Umbilical cord (tissue), 2 donors: Measurements from ENCODE around the gene GPR68. TPM values are rescaled to one million over a fixed set of nuclear protein-coding genes. Genes with fewer than 3 reads are reported as not detected.
"Not testable (repeated sequence)": the region's sequence is repeated elsewhere in the genome, so short reads cannot be mapped to it uniquely, and the experiment has no call there.

Source experiments
- DNase-seq: peaks from one replicate; pipeline ENCODE4 v3.0.0-alpha.2; 2015; ENCODE audit warnings: low spot score
- total RNA-seq: library from RNA; depleted of rRNA; stranded (reverse); fragments of >200 nt; gene quantifications from one replicate; pipeline ENCODE4 v1.2.3, GENCODE V29; 2014; ENCODE audit warnings: low replicate concordance; ENCODE audit not compliant: insufficient read depth

Gene GPR68
- total RNA-seq, 1 donor from 2014 or later, result not detected

DNA sequence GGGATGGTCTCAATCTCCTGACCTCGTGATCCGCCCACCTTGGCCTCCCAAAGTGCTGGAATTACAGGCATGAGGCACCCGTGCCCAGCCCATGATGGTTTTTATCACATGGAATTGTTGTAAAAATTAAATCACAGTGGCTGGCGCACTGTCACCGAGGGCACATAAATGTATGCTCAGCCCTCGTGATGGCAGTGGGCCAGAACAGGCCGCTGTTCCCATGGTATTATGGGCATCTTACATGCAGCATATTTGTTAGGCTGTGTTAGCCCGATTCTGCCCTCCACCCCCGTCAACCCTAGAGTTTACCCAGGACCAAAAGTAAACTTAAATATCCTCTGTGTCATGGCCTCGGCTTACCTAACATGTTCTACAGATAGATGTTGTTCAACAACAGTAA, 48.6 kb downstream of the GPR68 start:
- DNase-seq, result no peak

DNA sequence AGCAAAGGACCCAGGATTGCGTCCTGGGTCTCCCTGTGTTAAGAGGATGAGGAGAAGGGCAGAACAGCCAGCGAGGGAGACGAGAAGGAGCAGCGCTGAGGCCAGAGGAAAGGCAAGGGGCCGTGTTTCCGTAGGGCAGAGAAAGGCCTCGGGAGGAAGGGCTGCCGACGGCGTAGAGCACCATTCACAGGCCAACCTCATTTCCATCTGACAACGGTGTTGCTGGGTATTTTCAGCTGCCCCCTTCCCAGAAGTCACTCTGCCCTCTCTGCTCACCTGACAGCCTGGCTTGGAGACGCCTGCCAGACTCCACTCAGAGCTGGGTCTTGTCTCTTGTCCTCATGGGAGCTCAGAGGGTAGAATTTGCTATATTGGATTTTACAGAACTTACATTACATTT, 51.4 kb downstream of the GPR68 start:
- DNase-seq, result no peak

DNA sequence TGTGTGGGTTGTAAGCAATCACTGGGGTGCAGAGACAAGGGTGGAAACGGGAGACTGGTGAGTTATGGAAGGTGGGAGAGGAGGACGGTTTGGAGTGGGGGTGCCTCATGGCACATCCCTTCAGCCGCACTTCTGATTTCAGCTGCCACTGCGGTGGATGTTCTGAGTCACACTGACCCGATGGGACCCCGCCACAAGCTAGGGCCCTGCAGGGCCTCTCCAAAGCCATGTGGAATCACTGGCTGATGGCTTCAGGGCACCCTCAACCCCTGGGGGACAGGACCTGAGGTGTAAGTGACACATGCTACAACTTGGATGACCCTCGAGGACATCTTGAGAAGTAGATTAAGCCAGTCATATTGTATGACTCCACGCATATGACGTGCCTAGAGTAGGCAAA, 53.7 kb downstream of the GPR68 start:
- DNase-seq, result no peak

DNA sequence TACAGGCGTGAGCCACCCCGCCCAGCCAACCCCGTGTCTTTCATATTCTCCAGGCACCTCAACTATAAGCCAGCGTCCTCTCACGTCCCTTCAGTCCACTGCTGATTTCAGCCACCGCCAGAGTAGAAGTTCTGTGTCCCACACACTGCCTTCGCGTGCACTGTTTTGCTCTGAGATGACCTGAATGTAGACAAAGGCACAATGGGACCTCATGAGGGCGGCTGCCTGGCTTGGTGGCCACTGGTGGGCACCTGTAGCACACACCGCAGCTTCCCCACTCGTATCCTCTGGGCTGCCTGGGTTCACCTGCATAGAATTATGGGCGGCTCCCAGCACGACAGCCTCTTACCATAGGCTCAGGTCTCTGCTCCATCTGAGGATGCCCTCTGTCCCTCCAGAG, 57.2 kb downstream of the GPR68 start:
- no peak for DNase-seq

DNA sequence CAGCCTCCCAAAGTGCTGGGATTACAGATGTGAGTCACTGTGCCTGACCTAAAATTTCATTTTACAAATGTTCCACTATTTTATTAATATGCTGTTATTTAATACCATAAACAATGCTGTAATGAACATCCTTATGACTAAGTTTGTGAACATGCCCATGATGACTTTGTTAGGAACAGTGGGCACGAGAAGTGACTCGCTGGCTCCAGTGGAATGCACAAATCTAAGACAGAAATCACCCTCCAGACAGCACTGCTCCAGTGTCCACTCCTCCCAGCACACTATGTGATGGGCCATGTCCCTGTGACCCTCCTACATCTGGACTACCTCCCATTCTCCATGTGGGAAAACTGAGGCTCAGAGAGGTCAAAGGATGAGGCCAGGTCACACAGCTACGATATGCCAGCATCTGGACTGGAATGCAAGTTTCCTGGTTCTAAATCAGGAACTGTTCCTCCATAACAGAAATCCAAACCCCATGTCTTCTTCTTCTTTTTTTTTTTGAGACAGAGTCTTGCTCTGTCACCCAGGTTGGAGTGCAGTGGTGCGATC, 57.9 kb downstream of the GPR68 start:
- no peak for DNase-seq

DNA sequence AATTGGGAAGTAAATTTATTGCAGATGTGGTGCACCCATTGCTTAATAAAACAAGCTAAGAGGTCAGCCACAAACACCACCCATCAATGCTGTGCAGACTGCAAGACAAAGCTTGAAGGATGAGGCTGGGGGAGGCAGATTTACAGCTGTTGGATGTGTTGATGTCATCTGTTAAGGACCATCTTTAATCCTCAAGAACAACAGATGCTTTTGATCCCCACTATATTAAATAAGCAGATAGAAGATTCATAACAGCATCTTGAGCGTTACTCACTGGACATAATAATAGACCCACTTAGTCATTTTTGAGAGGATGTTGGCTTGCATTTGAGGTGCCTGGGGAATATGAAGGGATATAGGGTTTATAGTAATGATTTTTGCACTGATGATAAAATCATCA, 58.8 kb downstream of the GPR68 start:
- no peak for DNase-seq

DNA sequence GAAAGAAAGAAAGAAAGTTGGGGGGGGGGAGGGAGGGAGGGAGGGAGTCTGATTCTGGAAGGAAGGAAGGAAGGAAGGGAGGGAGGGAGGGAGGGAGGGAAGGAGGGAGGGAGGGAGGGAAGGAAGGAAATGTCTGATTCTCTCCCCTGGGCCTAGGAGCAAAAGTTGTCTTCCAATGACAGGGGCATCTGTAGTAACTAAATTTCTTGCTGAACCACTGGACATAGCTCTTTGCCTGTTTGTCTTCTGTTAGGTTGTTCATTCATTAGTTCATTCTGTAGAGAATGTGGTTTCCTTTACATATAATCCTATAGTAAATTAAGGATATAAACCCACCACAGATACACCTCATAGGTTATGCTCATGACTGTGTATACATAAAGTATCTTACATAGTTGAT, 59.9 kb downstream of the GPR68 start:
- DNase-seq, result no peak

DNA sequence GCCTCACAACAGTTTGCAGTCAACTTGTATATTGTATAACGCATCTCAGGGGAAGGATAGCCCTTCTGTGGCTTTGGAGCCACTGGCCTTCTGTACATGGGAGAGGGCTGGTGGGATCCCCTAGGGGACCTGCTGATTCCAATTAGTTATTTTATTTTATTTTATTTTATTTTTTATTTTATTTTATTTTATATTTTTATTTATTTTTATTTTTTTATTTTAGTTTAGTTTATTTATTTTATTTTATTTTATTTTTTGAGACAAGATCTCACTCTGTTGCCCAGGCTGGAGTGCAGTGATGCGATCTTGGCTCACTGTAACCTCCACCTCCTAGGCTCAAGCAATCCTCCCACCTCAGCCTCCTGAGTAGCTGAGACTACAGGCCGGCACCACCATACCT, 61.8 kb downstream of the GPR68 start:
- DNase-seq, result not testable (repeated sequence)

Other genes with a start within 250 kb of the GPR68 start
- gene RPS6KA5, start 184.1 kb downstream of the GPR68 start, total RNA-seq, result 4.1 TPM
- 12.8 TPM for gene DGLUCY, start 130.6 kb downstream of the GPR68 start, total RNA-seq
- 8.4 TPM for gene CCDC88C, start 173.1 kb upstream of the GPR68 start, total RNA-seq